Keratinocyte (primary cell): Measurements from ENCODE around the gene SPATS2. TPM values are rescaled to one million over a fixed set of nuclear protein-coding genes. Genes with fewer than 3 reads are reported as not detected.

Experiments used
- DNase-seq: peaks from one replicate; pipeline ENCODE4 v3.0.0-alpha.2; 2011; ENCODE audit warnings: low read depth, missing footprints, low spot score
- FAIRE-seq: peaks from 2 replicates; lab custom pipeline; 2011; peaks lifted over from hg19 to GRCh38; lab: Jason Lieb, UNC
- H2AFZ ChIP-seq: 2 replicates; pipeline ENCODE4 v1.6.0; 2012; ENCODE audit warnings: low read length, control low read depth, inconsistent platforms; ENCODE audit not compliant: control insufficient read depth
- H3K27ac ChIP-seq: 2 replicates; pipeline ENCODE4 v1.5.1; 2011; ENCODE audit warnings: low read length; ENCODE audit not compliant: control insufficient read depth, insufficient read depth
- H3K27me3 ChIP-seq: 3 replicates; pipeline ENCODE4 v1.6.0; 2011; ENCODE audit warnings: low read length; ENCODE audit not compliant: control insufficient read depth, insufficient read depth; ENCODE audit errors: extremely low read depth
- H3K36me3 ChIP-seq, 2 experiments: 2 replicates in 1 of 2; 3 replicates in 1 of 2; pipeline ENCODE4 v1.5.1; 2011; ENCODE audit warnings: low read length in 2 of 2, mild to moderate bottlenecking in 1 of 2; ENCODE audit not compliant: control insufficient read depth in 2 of 2, insufficient read depth in 2 of 2; ENCODE audit errors: extremely low read depth in 1 of 2
- H3K4me1 ChIP-seq: 3 replicates; pipeline ENCODE4 v1.5.1; 2011; ENCODE audit warnings: low read length; ENCODE audit not compliant: control insufficient read depth, insufficient read depth; ENCODE audit errors: extremely low read depth
- H3K4me2 ChIP-seq: 3 replicates; pipeline ENCODE4 v1.6.0; 2011; ENCODE audit warnings: low read depth, low read length; ENCODE audit not compliant: control insufficient read depth, insufficient read depth; ENCODE audit errors: extremely low read depth
- H3K4me3 ChIP-seq, 3 experiments: fragments of 200-600 bp in 1 of 3; sonication (generic) in 1 of 3; 2 replicates in 2 of 3; 3 replicates in 1 of 3; pipeline ENCODE4 v1.5.1; 2011 to 2016; ENCODE audit warnings: low read length in 3 of 3, mild to moderate bottlenecking in 3 of 3, control low read depth in 2 of 3, inconsistent platforms in 1 of 3, low read depth in 1 of 3, mixed read lengths in 1 of 3, mixed run types in 1 of 3, moderate library complexity in 1 of 3; ENCODE audit not compliant: control insufficient read depth in 2 of 3, insufficient read depth in 2 of 3; ENCODE audit errors: extremely low read depth in 1 of 3
- H3K79me2 ChIP-seq: 2 replicates; pipeline ENCODE4 v1.6.0; 2012; ENCODE audit warnings: low read length; ENCODE audit not compliant: control insufficient read depth, insufficient read depth
- H3K9ac ChIP-seq: 3 replicates; pipeline ENCODE4 v1.6.0; 2011; ENCODE audit warnings: low read length; ENCODE audit not compliant: control insufficient read depth, insufficient read depth; ENCODE audit errors: extremely low read depth
- H3K9me1 ChIP-seq: 3 replicates; pipeline ENCODE4 v1.6.0; 2011; ENCODE audit warnings: low read length; ENCODE audit not compliant: control insufficient read depth, insufficient read depth; ENCODE audit errors: extremely low read depth
- H3K9me3 ChIP-seq: 2 replicates; pipeline ENCODE4 v1.5.1; 2012; ENCODE audit warnings: low read depth, low read length; ENCODE audit not compliant: control insufficient read depth
- H4K20me1 ChIP-seq: 3 replicates; pipeline ENCODE4 v1.6.0; 2011; ENCODE audit warnings: low read length; ENCODE audit not compliant: control insufficient read depth, insufficient read depth; ENCODE audit errors: extremely low read depth
- EZH2 ChIP-seq: IDR thresholded peaks from one replicate; pipeline ENCODE4 v1.6.1; 2012; ENCODE audit warnings: inconsistent platforms, mild to moderate bottlenecking, low read length, moderate library complexity
- dilution Hi-C: fragments of 300-500 bp; cut with MboI; formaldehyde crosslinking; loops from one replicate; pipeline ENCODE4 v1.7.0; 2020; ENCODE audit warnings: low sequenced_read_pairs; ENCODE audit not compliant: extremely low pct_ligation_motif_present
- polyA plus RNA-seq, 5 experiments: library from polyadenylated mRNA; depleted of rRNA in 3 of 5; stranded (reverse) in 3 of 5; stranded (forward) in 1 of 5; unstranded in 1 of 5; fragments of >200 nt; gene quantifications; 1 replicate in 1 of 5; 2 replicates in 3 of 5; 3 replicates in 1 of 5; pipeline versions ENCODE4 v1.2.1 to v1.2.3, GENCODE V29; 2011 to 2012; ENCODE audit warnings: missing spikeins in 2 of 5, low read depth in 1 of 5, low replicate concordance in 1 of 5
- TF ChIP-seq, protein P1 (sequence below), 3 experiments: IDR thresholded peaks in 1 of 3; conservative IDR thresholded peaks in 1 of 3; optimal IDR thresholded peaks in 1 of 3; 2 replicates in 2 of 3; 3 replicates in 1 of 3; pipeline versions ENCODE3 to v1.5.1; 2011; ENCODE audit warnings: low read length in 3 of 3, mild to moderate bottlenecking in 3 of 3, moderate library complexity in 2 of 3, control low read depth in 1 of 3, inconsistent platforms in 1 of 3; ENCODE audit not compliant: insufficient read depth in 2 of 3; ENCODE audit errors: extremely low read depth in 1 of 3

The SPATS2 gene
- polyA plus RNA-seq, 1 donor (not counting 4 experiments of a cell fraction or from before 2014, with no cell fraction given), result 47.9 TPM

DNA sequence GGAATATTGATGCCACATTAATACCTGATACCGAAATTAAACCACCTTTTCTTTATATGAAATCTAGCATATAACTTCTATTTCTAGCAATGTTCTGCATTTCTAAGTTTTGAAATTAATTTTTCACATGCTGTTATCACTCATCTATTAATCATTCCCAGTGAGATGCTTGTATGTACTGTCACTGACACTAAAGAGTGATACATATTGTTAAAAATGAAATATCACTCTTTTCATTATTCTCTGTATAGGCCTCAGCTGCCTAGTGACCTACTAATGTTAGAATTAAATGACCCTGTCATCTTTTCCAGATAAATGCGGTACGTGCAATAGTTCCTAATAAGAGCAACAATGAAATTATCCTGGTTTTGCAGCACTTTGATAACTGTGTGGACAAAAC lies 121.9 kb downstream of the SPATS2 start:
- Histone ChIP-seq H2AFZ (no peak overlapping the region), H3K36me3 (peaks cover 0 to 2% of the 10 kb centered on the region in 2 experiments), H3K4me2 (peak overlapping the region; percentile 14), H3K79me2 (no peaks in the 10 kb centered on the region), H3K27me3 (no peaks in the 10 kb centered on the region), H3K9me3 (no peaks in the 10 kb centered on the region), H3K4me3 (peak overlapping the region in 1 of 3 experiments; percentile 25), H3K4me1 (peaks cover 43% of the 10 kb centered on the region), H3K9ac (no peak overlapping the region), H3K9me1 (no peaks in the 10 kb centered on the region), H3K27ac (peak overlapping the region; percentile 52), H4K20me1 (no peaks in the 10 kb centered on the region)
- no peak for TF ChIP-seq EZH2
- TF ChIP-seq, protein P1, sequence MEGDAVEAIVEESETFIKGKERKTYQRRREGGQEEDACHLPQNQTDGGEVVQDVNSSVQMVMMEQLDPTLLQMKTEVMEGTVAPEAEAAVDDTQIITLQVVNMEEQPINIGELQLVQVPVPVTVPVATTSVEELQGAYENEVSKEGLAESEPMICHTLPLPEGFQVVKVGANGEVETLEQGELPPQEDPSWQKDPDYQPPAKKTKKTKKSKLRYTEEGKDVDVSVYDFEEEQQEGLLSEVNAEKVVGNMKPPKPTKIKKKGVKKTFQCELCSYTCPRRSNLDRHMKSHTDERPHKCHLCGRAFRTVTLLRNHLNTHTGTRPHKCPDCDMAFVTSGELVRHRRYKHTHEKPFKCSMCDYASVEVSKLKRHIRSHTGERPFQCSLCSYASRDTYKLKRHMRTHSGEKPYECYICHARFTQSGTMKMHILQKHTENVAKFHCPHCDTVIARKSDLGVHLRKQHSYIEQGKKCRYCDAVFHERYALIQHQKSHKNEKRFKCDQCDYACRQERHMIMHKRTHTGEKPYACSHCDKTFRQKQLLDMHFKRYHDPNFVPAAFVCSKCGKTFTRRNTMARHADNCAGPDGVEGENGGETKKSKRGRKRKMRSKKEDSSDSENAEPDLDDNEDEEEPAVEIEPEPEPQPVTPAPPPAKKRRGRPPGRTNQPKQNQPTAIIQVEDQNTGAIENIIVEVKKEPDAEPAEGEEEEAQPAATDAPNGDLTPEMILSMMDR (optimal IDR thresholded peaks at IDR 0.05 in 1 of 3, IDR thresholded peaks at IDR 0.05 in 1 of 3, conservative IDR thresholded peaks at IDR 0.05 in 1 of 3; ENCODE audit: extremely low read depth in 1 of 3, insufficient read depth in 2 of 3, low read length in 3 of 3), result no peak
- DNase-seq, result no peak
- dilution Hi-C loops, result no loop called here
- FAIRE-seq, result peak; percentile 5

DNA sequence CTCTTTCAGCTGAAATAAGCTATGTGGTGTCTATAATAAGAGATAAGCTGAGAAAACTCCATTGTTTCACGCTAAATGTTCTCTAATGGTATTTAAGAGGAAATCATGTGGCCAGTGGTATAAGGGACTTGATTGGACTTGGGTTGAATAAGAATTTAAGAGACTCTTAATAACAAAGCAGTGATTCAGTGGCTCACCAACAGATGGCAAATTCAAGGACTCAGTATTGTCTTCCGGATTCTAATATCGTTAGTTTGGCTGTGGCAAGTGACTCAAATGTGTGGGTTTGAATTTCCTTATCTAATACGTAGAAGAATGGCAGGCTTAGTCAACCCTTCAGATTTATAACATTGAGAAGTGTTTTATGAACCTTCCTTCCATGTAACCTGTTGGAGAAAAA lies 122.5 kb downstream of the SPATS2 start:
- H3K4me3 ChIP-seq, result peak overlapping the region in 1 of 3 experiments; percentile 25
- FAIRE-seq, result peak; percentile 81

More for the DNA sequence above, 122.5 kb downstream of the SPATS2 start:
- Histone ChIP-seq H3K27me3 (no peaks in the 10 kb centered on the region), H3K4me1 (peaks cover 42% of the 10 kb centered on the region), H3K9me1 (no peaks in the 10 kb centered on the region), H3K4me2 (peak overlapping the region; percentile 32), H2AFZ (no peak overlapping the region), H3K79me2 (no peaks in the 10 kb centered on the region), H4K20me1 (no peaks in the 10 kb centered on the region), H3K9ac (peak overlapping the region; percentile 28), H3K9me3 (no peaks in the 10 kb centered on the region), H3K36me3 (peaks cover 0 to 2% of the 10 kb centered on the region in 2 experiments), H3K27ac (peak overlapping the region; percentile 58)
- TF ChIP-seq EZH2, result no peak
- TF ChIP-seq, protein P1 (optimal IDR thresholded peaks at IDR 0.05 in 1 of 3, IDR thresholded peaks at IDR 0.05 in 1 of 3, conservative IDR thresholded peaks at IDR 0.05 in 1 of 3; ENCODE audit: extremely low read depth in 1 of 3, insufficient read depth in 2 of 3, low read length in 3 of 3), result peak in 1 of 3 experiments; percentile 18
- dilution Hi-C loops, result no loop called here
- no peak for DNase-seq
